Measurements from ENCODE around the gene FUCA1. TPM values are rescaled to one million over a fixed set of nuclear protein-coding genes. Genes with fewer than 3 reads are reported as not detected.

FUCA1 gene
- polyA plus RNA-seq, 1 donor from 2014 or later: 38.5 TPM

- Histone ChIP-seq H2AFZ (ENCODE audit: low read depth, low read length) (no peak overlapping the region), H4K20me1 (ENCODE audit: insufficient read depth) (no peaks in the 10 kb centered on the region), H3K79me2 (replicated peaks; ENCODE audit: insufficient read depth, low read length) (no peaks in the 10 kb centered on the region), H3F3A (ENCODE audit: insufficient read depth, low read length, poor library complexity, severe bottlenecking) (no peaks in the 10 kb centered on the region), H3K9ac (ENCODE audit: low read length) (no peak overlapping the region), H3K36me3 (ENCODE audit: insufficient read depth, low read length) (no peaks in the 10 kb centered on the region), H3K27ac (ENCODE audit: low read length) (no peak overlapping the region), H3K4me2 (ENCODE audit: low read length) (no peak overlapping the region), H3K9me2 (ENCODE audit: insufficient read depth, low read length) (no peaks in the 10 kb centered on the region), H3K4me3 (ENCODE audit: low read length) (no peak overlapping the region), H3K27me3 (ENCODE audit: insufficient read depth, low read depth, low read length) (no peaks in the 10 kb centered on the region), H3K9me3 (ENCODE audit: low read length) (no peaks in the 10 kb centered on the region)
- TF ChIP-seq CTCF (IDR thresholded peaks at IDR 0.05; ENCODE audit: poor library complexity, severe bottlenecking) (no peak), MXI1 (conservative IDR thresholded peaks at IDR 0.05; ENCODE audit: poor library complexity, severe bottlenecking) (no peak), REST (IDR thresholded peaks at IDR 0.05; ENCODE audit: borderline replicate concordance) (no peak), EP300 (conservative IDR thresholded peaks at IDR 0.05; ENCODE audit: poor library complexity, severe bottlenecking) (no peak), SMC3 (conservative IDR thresholded peaks at IDR 0.05; ENCODE audit: poor library complexity) (no peak), EZH2 (IDR thresholded peaks at IDR 0.05; ENCODE audit: borderline replicate concordance, insufficient read depth, low read length, poor library complexity, severe bottlenecking) (no peak), POLR2AphosphoS5 (IDR thresholded peaks at IDR 0.05) (no peak), RAD21 (conservative IDR thresholded peaks at IDR 0.05) (no peak), TAF1 (IDR thresholded peaks at IDR 0.05; ENCODE audit: low read depth) (no peak)
These were observed 17.1 kb upstream of the FUCA1 start for GRCh38 chr1:23885222-23885621.

GRCh38 chr1:23882746-23883145 lies 14.7 kb upstream of the FUCA1 start:
- H2AFZ ChIP-seq (ENCODE audit: low read depth, low read length): no peak overlapping the region
- H3K4me3 ChIP-seq (ENCODE audit: low read length): no peak overlapping the region
- H3K27ac ChIP-seq (ENCODE audit: low read length): no peak overlapping the region
- no peaks in the 10 kb centered on the region for H3K9me2 ChIP-seq (ENCODE audit: insufficient read depth, low read length)
- peaks cover 7% of the 10 kb centered on the region for H3K9me3 ChIP-seq (ENCODE audit: low read length)
- H3K9ac ChIP-seq (ENCODE audit: low read length): no peak overlapping the region
- no peak overlapping the region for H3K4me2 ChIP-seq (ENCODE audit: low read length)
- no peaks in the 10 kb centered on the region for H3K36me3 ChIP-seq (ENCODE audit: insufficient read depth, low read length)
- H3K79me2 ChIP-seq (replicated peaks; ENCODE audit: insufficient read depth, low read length): no peaks in the 10 kb centered on the region
- no peaks in the 10 kb centered on the region for H3F3A ChIP-seq (ENCODE audit: insufficient read depth, low read length, poor library complexity, severe bottlenecking)
- no peak for TF ChIP-seq REST (IDR thresholded peaks at IDR 0.05; ENCODE audit: borderline replicate concordance)
- TF ChIP-seq RAD21 (conservative IDR thresholded peaks at IDR 0.05): no peak
- no peak for TF ChIP-seq CTCF (IDR thresholded peaks at IDR 0.05; ENCODE audit: poor library complexity, severe bottlenecking)
- no peak for TF ChIP-seq EP300 (conservative IDR thresholded peaks at IDR 0.05; ENCODE audit: poor library complexity, severe bottlenecking)
- TF ChIP-seq POLR2AphosphoS5 (IDR thresholded peaks at IDR 0.05): no peak
- no peak for TF ChIP-seq EZH2 (IDR thresholded peaks at IDR 0.05; ENCODE audit: borderline replicate concordance, insufficient read depth, low read length, poor library complexity, severe bottlenecking)
- no peak for TF ChIP-seq MXI1 (conservative IDR thresholded peaks at IDR 0.05; ENCODE audit: poor library complexity, severe bottlenecking)
- no peak for TF ChIP-seq TAF1 (IDR thresholded peaks at IDR 0.05; ENCODE audit: low read depth)
- no peak for TF ChIP-seq SMC3 (conservative IDR thresholded peaks at IDR 0.05; ENCODE audit: poor library complexity)
- no peaks in the 10 kb centered on the region for H4K20me1 ChIP-seq (ENCODE audit: insufficient read depth)
- H3K27me3 ChIP-seq (ENCODE audit: insufficient read depth, low read depth, low read length): no peaks in the 10 kb centered on the region
